Measurements from ENCODE around the gene ARL3. TPM values are rescaled to one million over a fixed set of nuclear protein-coding genes. Genes with fewer than 3 reads are reported as not detected.
A peak's percentile ranks its signal among the peaks of the same experiment; 100 is the strongest.

Gene ARL3
- total and polyA plus RNA-seq, 12 donors, result 5.0 to 17.8 (median 13.6) TPM

DNA sequence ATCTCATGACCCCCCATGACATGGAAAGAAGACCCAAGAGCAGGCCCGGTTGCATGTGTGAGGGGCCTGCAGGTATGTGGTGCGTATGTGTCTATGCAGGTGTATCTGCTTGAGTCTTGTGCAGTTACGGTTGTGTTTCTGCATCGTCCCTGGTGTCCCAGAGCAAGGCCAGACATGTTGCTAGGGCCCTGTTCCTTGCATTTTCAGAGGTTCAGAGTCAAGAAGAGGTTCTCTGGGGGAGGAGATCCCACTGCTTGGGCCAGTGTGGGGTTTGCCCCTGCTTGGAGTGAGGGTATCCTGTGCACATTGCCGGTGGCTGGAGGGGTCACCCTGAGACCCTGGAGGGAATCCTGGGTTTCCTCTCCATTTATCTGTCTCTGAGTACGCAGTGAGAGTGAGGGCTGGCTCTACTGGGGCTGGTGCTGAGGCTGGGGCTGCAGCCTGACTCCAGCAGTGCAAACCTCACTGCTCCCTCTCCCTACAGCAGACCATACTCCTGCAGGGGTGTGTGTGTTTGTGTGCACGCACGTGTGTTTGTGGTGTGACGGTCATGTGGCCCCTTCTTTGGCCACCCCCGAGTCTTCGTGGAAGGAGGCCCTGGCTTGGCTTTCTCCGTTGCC is 65.8 kb downstream of the ARL3 start:
- TF ChIP-seq, protein P1, sequence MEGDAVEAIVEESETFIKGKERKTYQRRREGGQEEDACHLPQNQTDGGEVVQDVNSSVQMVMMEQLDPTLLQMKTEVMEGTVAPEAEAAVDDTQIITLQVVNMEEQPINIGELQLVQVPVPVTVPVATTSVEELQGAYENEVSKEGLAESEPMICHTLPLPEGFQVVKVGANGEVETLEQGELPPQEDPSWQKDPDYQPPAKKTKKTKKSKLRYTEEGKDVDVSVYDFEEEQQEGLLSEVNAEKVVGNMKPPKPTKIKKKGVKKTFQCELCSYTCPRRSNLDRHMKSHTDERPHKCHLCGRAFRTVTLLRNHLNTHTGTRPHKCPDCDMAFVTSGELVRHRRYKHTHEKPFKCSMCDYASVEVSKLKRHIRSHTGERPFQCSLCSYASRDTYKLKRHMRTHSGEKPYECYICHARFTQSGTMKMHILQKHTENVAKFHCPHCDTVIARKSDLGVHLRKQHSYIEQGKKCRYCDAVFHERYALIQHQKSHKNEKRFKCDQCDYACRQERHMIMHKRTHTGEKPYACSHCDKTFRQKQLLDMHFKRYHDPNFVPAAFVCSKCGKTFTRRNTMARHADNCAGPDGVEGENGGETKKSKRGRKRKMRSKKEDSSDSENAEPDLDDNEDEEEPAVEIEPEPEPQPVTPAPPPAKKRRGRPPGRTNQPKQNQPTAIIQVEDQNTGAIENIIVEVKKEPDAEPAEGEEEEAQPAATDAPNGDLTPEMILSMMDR (IDR thresholded peaks at IDR 0.05), result no peak
- H3K4me1 ChIP-seq, result peaks cover 48 to 79% (median 69%) of the 10 kb centered on the region in 9 donors
- H3K9me3 ChIP-seq, result no peaks in the 10 kb centered on the region
- H3K36me3 ChIP-seq, result peaks cover 0 to 41% (median 3%) of the 10 kb centered on the region in 9 donors
- intact Hi-C loops (cut with DNase I), result loop anchor here in 4 of 10 donors (5.0 to 10.0 kb wide), 3 partner anchors 51 to 66 kb away; partner anchors contain the start of genes ARL3 (in 3 of the 4) and SFXN2 (in 3 of the 4)
- peak overlapping the region in 9 of 10 donors; percentile 18 to 96 (median 89) for H3K4me3 ChIP-seq
- no peaks in the 10 kb centered on the region for H3K27me3 ChIP-seq
- H3K27ac ChIP-seq, result peak overlapping the region in 9 of 10 donors; percentile 34 to 100 (median 99)
- DNase-seq (no peak), ATAC-seq (no peak)
- WGBS, 2 donors, result 32 to 33% methylated on average over 12 of the region's 12 CpGs

DNA sequence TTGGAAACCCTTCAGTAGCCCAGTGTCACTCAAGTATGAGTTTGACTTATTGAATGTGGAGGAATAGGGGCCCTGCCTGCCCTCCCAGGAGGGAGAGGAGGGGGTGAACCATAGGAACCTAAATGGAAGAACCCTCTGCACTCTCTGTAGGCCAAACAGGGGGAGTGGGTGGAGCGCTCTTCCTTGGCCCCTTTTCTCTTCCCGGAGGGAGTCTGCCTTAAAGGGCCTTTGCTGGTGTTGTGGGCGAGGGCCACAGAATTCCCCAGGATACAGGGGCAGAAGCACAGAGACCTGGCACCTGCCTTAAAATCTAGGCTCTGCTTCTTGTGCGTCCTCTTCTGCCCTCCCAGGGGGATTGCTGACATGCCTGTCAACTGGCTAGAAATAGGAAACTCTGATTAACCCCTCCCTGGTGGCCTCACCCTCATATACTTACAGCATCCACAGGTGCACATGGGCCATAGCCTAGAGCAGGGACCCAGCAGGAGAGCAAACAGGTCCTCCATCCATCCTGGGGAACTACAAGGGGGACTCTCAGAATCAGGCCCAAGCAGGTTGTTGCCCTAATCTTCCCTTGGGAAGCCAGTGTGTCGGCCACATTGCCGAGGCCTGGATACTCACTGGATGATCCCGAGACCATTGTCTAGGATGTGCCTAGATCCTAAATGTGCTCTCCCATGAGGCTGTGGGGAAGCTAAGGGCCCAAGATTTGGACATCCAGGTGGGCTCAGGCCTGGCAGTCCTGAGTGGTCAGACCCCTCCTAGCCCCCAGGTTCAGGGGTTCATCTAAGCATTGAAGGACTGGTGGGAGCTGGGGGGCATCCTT is 66.5 kb downstream of the ARL3 start:
- WGBS, 2 donors, result 37 to 45% methylated on average over 7 of the region's 7 CpGs
- H3K36me3 ChIP-seq, result peaks cover 0 to 34% (median 0%) of the 10 kb centered on the region in 9 donors
- peak overlapping the region in 9 of 10 donors; percentile 71 to 97 (median 92) for H3K4me3 ChIP-seq
- TF ChIP-seq, protein P1 (IDR thresholded peaks at IDR 0.05), result no peak
- intact Hi-C loops (cut with DNase I), result loop anchor here in 5 of 10 donors (2.0 to 10.0 kb wide), 6 partner anchors 29 to 145 kb away; partner anchors contain the start of genes ARL3 (in 3 of the 5), SFXN2 (in 3 of the 5), ACTR1A (in 1 of the 5) and SUFU (in 1 of the 5)
- H3K27me3 ChIP-seq, result no peaks in the 10 kb centered on the region
- H3K9me3 ChIP-seq, result no peaks in the 10 kb centered on the region
- ATAC-seq (no peak), DNase-seq (no peak)
- H3K27ac ChIP-seq, result peak overlapping the region in 9 of 10 donors; percentile 64 to 100 (median 99)
- H3K4me1 ChIP-seq, result peaks cover 47 to 72% (median 62%) of the 10 kb centered on the region in 9 donors

DNA sequence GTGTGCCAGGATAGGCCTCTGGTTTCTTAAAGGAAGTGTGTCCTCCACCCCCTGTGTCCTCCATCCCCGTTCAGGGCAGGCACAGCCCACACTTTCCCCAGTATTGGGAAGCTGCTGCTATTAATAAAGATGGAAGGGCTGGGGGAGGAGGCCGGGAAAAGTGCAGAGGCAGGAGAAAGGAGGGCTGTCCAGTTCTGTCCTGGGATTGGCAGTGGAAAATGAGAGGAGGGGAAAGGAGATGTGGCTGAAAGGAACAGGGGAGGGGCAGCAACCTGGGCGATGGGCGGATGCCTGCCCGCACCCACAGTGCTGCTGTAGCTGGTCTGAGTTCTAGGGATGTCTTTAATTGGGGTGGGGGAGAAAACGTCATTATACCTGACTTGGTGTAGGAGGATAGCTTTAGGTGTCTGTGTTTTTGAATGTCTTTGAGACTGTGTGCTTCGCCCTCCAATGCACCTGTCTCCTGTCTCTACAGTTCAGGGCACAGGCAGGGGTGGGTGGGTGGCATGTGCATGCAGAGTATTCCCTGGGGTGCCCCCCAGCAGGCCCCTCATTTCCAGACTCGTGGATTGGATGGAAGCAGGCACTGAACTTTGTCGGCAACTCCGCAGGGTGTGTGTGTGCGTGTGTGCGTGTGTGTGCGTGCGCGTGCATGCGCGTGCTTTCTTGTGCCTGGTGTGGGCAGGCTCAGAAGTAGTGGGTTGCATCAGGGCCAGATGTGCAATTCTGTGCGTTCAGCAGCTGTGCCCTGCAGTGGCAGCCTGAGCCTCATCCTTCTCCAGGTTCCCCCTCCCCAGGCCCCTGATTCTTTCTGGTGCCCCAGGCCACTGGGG is 67.4 kb downstream of the ARL3 start:
- Histone ChIP-seq H3K27ac (peak overlapping the region; percentile 95 to 100 (median 99)), H3K36me3 (peaks cover 0 to 28% (median 0%) of the 10 kb centered on the region in 9 donors), H3K27me3 (no peaks in the 10 kb centered on the region), H3K4me3 (peak overlapping the region; percentile 69 to 97 (median 90)), H3K4me1 (peaks cover 46 to 64% (median 55%) of the 10 kb centered on the region in 9 donors), H3K9me3 (no peaks in the 10 kb centered on the region)
- peak in 1 of 2 donors; percentile 80 for DNase-seq
- intact Hi-C loops (cut with DNase I), result loop anchor here in 5 of 10 donors (1.0 to 10.0 kb wide), 7 partner anchors 27 to 144 kb away; partner anchors contain the start of genes ARL3 (in 3 of the 5), SFXN2 (in 3 of the 5), ACTR1A (in 1 of the 5) and SUFU (in 1 of the 5)
- 22% methylated on average over 18 of the region's 18 CpGs for WGBS, 2 donors
- ATAC-seq, result peak in 6 of 8 donors; percentile 8 to 31 (median 18)
- TF ChIP-seq, protein P1 (IDR thresholded peaks at IDR 0.05), result no peak

All from heart right ventricle (tissue), 16 donors.